HG03432 (cell line): Measurements from ENCODE around the gene SYNJ1.
"Not testable (repeated sequence)": the region's sequence is repeated elsewhere in the genome, so short reads cannot be mapped to it uniquely, and the experiment has no call there.

Source experiments
- ATAC-seq: cut with Tn5 transposase; IDR thresholded peaks from one replicate; pipeline ENCODE4 v1.9.1; 2021; ENCODE audit warnings: mild to moderate bottlenecking, moderate library complexity; ENCODE audit not compliant: unreplicated experiment

Gene SYNJ1

GRCh38 chr21:32727687-32728455 is at the start of gene SYNJ1:
Gene SYNJ1 (minus strand): TSS chr21:32728013. CDS start chr21:32726895, 1,118 bp downstream.
- ATAC-seq: peak; percentile 95

- ATAC-seq: no peak
Observed at GRCh38 chr21:32777269-32777668, 49.5 kb upstream of the SYNJ1 start.

DNA sequence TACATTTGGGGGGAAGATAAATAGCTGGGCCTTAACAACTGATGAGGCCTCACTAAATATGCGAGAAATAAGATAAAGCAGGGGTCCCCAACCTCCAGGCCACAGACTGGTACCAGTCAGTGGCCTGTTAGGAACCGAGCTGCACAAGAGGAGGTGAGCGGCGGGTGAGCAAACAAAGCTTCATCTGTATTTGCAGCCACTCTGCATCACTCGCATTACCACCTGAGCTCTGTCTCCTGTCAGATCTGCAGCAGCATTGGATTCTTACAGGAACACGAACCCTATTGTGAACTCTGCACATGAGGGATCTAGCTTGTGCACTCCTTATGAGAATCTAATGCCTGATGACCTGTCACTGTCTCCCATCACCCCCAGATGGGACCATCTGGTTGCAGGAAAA is 48.9 kb upstream of the SYNJ1 start:
- ATAC-seq: no peak

DNA sequence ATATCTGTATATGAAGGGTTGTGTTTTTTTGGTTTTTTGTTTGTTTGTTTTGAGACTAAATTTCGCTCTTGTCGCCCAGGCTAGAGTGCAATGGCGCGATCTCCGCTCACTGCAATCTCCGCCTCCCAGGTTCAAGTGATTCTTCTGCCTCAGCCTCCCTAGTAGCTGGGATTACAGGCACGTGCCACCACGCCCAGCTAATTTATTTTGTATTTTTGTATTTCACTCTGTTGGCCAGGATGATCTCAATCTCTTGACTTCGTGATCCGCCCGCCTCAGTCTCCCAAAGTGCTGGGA is 45.2 kb upstream of the SYNJ1 start:
- not testable (repeated sequence) for ATAC-seq

DNA sequence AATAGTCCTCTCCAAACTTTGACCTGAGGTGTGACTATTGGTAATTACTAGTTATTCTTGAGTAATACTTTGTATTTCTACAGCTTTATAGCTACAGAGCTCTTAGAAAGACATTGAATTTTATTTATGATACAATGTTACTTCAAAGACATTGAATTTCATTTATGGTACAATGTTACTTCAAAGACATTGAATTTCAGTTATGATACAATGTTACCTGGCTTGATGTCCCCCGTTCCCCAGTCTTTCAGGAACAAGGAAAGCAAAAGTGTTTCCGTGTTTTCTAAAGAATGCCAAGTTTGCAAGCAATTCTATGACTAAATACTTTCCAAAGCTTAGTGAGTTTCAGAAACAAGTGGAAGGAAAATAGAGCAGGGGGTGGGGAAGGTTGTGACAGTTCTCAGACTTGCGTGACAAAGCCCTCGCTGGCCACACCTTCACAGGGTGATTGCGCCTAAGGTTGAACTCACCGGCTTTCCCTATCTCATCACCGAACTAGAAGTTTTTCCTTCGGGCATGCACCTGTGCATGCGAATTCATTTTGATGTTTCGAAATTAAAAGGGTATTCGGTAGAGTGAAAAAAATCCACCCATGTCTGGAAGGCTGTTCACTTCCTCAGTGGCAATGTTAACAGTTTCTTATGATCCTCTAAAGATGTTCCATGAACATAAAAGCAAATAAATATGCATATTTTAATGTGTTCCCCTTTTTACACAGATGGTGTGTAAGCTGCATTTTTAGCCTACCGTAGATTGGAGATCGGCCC is 44.7 kb upstream of the SYNJ1 start:
- no peak for ATAC-seq

DNA sequence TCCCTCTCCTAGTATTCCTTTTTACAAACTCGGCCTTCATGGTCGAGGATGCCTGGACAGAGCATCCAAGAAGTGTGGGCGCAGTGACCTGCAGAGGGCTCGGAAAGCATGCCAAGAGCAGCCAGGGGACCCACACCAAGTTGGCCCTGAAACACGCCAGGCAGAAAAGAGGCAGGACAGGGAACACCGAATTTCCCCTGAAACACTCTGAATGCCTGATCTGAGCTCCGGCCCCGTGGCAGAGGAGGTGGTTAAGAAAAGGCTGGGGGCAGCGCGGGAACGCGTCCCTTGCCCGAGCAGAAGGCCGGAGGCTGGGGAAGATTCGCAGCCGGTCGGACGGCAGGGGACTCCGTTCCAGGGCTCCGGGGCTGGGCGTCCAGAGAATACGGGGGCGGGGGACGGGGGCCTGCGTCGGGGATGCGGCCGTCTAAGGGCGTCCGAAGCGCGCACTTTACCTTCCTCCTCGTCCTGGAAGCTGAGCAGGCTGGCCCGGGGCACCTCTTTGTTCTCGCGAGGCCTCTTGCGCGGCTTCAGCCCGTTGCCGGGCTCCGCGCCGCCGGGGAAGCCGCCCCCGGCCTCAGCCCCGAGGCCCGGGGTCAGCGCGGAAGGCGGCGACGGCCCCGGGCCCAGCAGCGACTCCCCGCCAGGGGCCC is 43.2 kb upstream of the SYNJ1 start:
- ATAC-seq: peak; percentile 52

DNA sequence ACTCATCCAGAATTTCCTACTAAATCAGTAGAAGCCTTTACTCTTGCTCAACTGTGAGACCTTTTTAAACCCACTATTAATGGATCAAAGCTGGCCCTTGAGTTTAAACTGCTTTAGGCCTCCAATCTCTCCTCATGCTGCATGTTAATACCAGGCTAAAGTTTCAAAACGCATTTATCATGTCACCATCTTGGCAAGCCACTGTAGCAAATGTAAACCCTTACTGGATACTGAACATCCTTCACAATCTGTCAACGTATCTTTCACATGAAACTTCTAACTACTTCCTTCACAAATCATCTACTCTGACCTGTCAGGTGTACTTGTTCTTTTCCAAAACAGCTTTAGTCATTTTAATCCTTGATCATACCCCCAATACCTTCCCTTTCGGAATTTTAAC is 40.7 kb upstream of the SYNJ1 start:
- no peak for ATAC-seq

GRCh38 chr21:32765058-32765457 is 37.2 kb upstream of the SYNJ1 start:
- ATAC-seq: no peak

DNA sequence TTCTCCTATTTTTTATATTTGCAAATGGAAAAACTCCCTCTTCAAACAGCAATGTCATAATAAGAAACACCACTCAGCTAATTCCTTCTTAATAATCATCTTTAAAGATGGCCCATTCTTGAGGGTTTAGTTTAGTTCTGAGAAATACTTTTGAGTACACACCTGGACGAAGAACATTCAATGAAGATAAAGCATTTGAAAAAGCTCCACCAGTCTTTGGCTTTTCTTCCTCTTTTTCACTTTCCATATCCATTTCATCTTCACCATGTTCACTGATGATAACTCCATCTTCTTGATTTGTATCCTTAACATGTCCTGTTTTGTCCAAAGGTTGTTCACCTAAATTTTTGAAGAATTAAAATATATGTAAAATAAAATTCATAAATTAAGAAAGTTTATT is 36.4 kb upstream of the SYNJ1 start:
- ATAC-seq: no peak

GRCh38 chr21:32757804-32758203 is 30.0 kb upstream of the SYNJ1 start:
- no peak for ATAC-seq

DNA sequence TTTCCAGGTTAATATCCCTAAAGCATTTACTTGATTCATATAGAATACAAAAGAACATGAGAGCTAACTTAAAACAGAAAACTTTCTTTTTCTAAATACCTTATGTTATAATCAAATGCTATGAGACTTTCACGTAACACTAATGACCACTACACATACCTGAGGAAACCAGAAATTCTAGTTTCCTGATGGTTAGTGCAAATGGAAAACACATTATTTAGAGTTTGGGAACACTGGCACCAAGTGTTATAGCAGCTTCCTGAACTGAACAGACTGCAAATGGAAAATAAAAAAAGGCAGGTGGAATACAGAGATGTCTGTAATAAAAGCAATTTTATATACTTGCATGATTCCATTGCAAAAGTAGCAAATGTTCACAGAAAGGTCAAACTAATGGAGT is 28.3 kb upstream of the SYNJ1 start:
- no peak for ATAC-seq

DNA sequence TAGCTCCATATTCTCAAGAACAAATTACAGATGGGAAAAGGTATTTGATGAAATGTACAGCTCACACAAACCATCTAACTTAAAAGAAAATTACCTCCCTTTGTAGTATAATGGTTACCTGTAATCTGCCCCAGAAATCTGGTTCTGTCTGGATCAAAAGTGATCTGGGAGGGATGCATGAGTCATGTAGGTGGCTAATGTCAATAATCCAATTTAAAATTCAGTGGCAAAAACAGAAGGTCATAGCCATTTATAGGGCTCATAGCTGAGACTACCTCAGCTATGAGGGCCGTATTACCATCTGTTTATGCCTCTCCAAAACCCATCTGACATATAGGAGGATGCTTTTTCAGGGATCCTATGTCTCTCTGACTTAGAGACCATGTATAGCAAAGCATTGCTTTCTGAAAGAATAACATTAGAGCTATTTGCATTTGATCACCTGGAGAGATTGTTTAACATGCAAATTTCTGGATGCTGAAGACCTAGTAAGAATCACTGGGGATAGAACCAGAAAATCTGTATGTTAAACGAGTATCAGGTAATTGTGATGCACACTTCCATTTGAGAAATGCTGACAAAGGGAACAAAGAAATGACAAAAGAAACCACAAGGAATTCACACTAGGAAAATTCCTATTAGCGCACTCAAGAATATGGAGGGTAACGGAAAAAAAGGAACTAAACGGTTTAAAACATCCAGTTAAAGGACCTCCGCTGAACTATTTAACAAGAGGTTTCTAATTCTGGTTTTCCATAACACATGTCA is 26.2 kb upstream of the SYNJ1 start:
- no peak for ATAC-seq

- ATAC-seq: no peak
Observed at GRCh38 chr21:32750405-32750804, 22.6 kb upstream of the SYNJ1 start.

DNA sequence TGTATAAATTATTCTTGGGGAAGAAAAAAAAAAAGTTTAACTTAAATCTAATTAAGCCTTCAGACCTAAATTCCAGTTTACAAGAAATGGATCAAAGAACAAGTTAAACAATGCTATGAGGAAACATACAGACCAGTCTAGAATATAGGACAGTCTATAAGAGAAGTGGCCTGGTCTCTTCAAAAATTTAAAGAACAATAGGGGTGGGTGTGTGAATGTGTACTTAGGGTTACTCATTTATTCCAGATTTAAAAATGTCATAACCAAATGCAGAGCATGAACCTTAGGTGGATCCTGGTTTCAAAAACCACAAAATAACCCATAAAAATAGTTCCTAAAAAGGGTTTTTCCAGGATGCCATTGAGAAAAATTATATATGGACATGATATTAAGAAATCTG is 21.8 kb upstream of the SYNJ1 start:
- ATAC-seq: no peak

DNA sequence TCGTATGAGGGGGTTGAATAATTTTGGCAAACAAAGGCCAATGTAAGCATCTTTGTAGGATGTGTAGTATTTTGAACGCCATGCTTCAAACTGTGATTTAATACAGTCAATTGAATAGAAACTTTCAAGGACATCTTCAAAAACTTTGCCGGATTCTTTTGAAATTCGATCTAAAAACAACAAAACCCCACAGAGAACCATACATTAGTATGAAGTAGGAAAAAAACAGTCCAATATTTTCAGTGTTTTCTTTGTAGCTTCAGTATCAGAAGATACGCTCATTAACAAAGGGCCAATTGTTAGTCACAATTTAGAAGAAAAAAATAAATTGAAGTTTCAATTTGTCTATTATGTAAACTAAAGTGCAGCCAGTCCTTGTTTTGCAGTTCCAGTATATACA is 20.7 kb upstream of the SYNJ1 start:
- no peak for ATAC-seq

- ATAC-seq: no peak
Observed at GRCh38 chr21:32747396-32747795, 19.6 kb upstream of the SYNJ1 start.

GRCh38 chr21:32746711-32747110 is 18.9 kb upstream of the SYNJ1 start:
- ATAC-seq: not testable (repeated sequence)

DNA sequence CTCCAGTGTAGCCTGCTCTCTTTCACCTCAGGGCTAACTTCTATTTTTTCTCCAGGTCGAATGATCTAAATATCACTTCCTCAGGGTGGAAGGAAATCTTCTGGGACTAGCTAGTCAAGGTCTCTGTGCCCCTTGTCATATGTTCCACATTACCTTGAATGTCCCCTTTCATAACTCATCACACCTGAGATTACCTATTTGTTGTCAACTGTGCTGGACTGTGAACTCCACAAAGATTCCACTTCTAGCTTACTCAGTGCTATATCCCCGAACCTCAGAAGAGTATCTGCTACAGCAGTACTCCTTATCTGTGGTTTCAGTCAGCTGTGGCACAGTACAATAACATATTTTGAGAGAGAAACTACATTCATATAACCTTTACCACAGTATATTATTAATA is 14.6 kb upstream of the SYNJ1 start:
- no peak for ATAC-seq

GRCh38 chr21:32741336-32741735 is 13.5 kb upstream of the SYNJ1 start:
- ATAC-seq: no peak

DNA sequence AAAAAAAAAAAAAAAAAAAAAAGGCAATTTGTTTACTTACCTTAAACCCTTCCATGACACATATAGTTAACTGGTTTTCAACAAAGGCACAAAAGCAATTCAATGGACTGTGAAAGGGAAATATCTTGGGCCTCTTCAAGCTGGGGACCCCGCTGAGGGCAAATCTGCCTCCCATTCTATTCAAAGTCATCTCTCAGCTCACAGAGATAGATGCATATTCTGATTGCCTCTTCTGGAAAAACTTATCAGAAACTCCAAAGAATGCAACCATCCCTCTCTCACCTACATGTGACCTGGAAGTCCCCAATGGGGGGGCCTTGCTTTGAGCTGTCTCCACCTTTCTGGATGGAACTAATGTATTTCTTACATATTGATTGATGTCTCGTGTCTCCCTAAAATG is 12.1 kb upstream of the SYNJ1 start:
- ATAC-seq: no peak

DNA sequence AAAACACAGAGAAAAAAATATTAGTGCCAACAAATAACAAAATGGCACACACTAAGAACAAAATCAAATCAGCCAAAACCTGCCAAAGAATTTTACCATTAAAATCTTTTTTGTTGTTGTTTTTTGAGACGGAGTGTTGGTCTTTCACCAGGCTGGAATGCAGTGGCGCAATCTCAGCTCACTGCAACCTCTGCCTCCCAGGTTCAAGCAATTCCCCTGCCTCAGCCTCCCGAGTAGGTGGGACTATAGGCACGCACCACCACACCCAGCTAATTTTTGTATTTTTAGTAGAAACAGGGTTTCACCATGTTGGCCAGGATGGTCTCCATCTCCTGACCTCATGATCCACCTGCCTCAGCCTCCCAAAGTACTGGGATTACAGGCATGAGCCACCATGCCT is 8.3 kb upstream of the SYNJ1 start:
- not testable (repeated sequence) for ATAC-seq
